ENCODE results near the gene ZCCHC24. TPM values are rescaled to one million over a fixed set of nuclear protein-coding genes. Genes with fewer than 3 reads are reported as not detected.

Gene ZCCHC24
- total RNA-seq, 1 donor from 2014 or later, result 1.6 TPM

DNA sequence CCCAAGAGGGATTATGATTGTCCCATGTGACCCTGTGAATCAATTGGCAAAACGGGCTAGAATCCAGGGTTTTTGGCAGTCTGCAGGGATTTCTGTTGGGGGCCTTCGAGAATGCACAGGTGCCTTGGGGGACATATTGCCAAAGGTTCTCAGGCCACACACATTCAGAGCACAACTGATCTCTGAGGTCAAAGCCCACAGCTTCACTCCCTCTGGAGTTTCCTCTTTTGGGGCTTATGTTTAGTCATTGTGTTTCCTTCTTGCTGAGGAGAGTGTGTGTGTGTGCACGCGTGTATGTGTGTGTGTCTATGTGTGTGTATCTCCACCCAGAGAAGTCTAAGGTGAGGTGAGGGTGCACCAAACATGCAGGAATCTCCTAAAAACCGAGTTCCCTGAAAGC lies 89.3 kb downstream of the ZCCHC24 start:
- H3K27ac Mint-ChIP-seq, result no peak overlapping the region
- TF ChIP-seq, protein P1, sequence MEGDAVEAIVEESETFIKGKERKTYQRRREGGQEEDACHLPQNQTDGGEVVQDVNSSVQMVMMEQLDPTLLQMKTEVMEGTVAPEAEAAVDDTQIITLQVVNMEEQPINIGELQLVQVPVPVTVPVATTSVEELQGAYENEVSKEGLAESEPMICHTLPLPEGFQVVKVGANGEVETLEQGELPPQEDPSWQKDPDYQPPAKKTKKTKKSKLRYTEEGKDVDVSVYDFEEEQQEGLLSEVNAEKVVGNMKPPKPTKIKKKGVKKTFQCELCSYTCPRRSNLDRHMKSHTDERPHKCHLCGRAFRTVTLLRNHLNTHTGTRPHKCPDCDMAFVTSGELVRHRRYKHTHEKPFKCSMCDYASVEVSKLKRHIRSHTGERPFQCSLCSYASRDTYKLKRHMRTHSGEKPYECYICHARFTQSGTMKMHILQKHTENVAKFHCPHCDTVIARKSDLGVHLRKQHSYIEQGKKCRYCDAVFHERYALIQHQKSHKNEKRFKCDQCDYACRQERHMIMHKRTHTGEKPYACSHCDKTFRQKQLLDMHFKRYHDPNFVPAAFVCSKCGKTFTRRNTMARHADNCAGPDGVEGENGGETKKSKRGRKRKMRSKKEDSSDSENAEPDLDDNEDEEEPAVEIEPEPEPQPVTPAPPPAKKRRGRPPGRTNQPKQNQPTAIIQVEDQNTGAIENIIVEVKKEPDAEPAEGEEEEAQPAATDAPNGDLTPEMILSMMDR (IDR thresholded peaks at IDR 0.05; ENCODE audit: unreplicated experiment), result no peak
- DNase-seq (ENCODE audit: low spot score, unreplicated experiment), result no peak
- H3K27me3 Mint-ChIP-seq, result no peaks in the 10 kb centered on the region
- no peaks in the 10 kb centered on the region for H3K9me3 Mint-ChIP-seq (ENCODE audit: low read depth)
- H3K4me3 Mint-ChIP-seq (ENCODE audit: low read depth), result no peak overlapping the region
- H3K4me1 Mint-ChIP-seq (ENCODE audit: low read depth), result no peaks in the 10 kb centered on the region
- H3K36me3 Mint-ChIP-seq (ENCODE audit: insufficient read depth), result peaks cover 30% of the 10 kb centered on the region

DNA sequence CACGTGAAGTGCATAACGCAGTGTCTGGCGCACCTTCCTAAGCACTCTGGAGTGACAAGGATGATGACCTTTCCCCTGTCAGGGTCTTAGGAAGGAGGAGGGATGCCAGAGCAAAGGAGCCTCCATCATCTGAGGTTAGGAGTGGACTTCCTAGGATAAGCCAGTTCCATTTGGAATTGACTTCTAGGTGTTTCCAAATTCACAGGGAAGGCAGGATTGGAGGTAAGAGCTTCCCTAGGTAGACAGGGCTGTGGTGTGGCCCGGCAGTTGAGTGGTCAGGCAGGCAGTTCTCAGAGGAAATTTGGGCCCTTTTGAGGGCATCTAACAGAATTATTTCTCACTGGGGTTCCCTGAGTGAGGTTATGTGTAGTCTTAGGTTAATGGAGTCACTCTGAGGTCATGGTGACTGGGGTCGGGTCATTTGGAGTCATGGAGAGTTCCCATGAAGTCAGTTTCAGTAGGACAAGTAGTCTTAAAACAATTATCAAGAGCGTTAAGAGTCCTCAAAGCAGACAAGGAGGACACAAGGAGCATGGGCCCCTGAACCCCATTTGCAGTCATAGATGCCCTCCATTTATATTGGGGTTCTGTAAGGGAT lies 89.9 kb downstream of the ZCCHC24 start:
- no peak overlapping the region for H3K27ac Mint-ChIP-seq

DNA sequence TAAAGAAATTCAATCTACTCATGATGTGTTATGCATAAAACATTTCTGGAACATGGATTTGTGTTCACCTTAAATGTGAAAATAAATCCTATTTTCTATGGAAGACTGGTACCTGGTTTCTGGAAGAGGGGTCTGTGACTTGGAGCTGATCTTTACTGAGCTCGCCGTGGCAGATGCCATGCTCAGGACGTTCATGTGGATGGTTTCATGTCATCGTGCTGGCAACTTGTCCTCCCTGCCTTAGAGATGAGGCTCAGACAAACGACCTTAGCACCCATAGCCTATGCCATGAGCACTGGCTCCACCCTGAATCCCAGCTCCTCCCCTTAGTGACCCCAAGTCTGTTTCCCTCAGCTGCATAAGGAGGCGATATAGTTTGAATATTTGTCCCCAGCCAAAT lies 90.8 kb downstream of the ZCCHC24 start:
- Mint-ChIP-seq H3K27ac (no peak overlapping the region), H3K36me3 (ENCODE audit: insufficient read depth) (peaks cover 34% of the 10 kb centered on the region), H3K4me1 (ENCODE audit: low read depth) (no peaks in the 10 kb centered on the region), H3K27me3 (no peaks in the 10 kb centered on the region), H3K4me3 (ENCODE audit: low read depth) (no peak overlapping the region), H3K9me3 (ENCODE audit: low read depth) (no peaks in the 10 kb centered on the region)
- TF ChIP-seq, protein P1 (IDR thresholded peaks at IDR 0.05; ENCODE audit: unreplicated experiment), result no peak
- no peak for DNase-seq (ENCODE audit: low spot score, unreplicated experiment)

More for the DNA sequence above, 89.9 kb downstream of the ZCCHC24 start:
- H3K4me1 Mint-ChIP-seq (ENCODE audit: low read depth), result no peaks in the 10 kb centered on the region
- H3K9me3 Mint-ChIP-seq (ENCODE audit: low read depth), result no peaks in the 10 kb centered on the region
- no peak for DNase-seq (ENCODE audit: low spot score, unreplicated experiment)
- H3K36me3 Mint-ChIP-seq (ENCODE audit: insufficient read depth), result peaks cover 30% of the 10 kb centered on the region
- TF ChIP-seq, protein P1 (IDR thresholded peaks at IDR 0.05; ENCODE audit: unreplicated experiment), result no peak
- H3K27me3 Mint-ChIP-seq, result no peaks in the 10 kb centered on the region
- no peak overlapping the region for H3K4me3 Mint-ChIP-seq (ENCODE audit: low read depth)

DNA sequence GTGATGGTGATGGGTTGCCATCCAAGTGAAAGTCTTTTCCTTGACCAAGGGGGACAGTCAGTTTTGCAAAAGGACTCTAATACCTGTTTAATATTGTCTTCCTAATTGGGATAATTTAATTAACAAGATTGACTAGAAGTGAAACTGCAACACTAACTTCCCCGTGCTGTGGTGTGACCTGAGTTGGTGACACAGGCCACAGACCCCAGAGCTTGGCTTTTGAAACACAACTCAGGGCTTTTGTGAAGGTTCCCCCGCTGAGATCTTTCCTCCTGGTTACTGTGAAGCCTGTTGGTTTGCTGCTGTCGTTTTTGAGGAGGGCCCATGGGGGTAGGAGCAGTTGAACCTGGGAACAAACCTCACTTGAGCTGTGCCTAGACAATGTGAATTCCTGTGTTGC lies 91.3 kb downstream of the ZCCHC24 start:
- Mint-ChIP-seq H3K9me3 (ENCODE audit: low read depth) (no peaks in the 10 kb centered on the region), H3K27ac (no peak overlapping the region), H3K36me3 (ENCODE audit: insufficient read depth) (peaks cover 34% of the 10 kb centered on the region), H3K4me3 (ENCODE audit: low read depth) (no peak overlapping the region), H3K4me1 (ENCODE audit: low read depth) (no peaks in the 10 kb centered on the region), H3K27me3 (no peaks in the 10 kb centered on the region)
- no peak for DNase-seq (ENCODE audit: low spot score, unreplicated experiment)
- TF ChIP-seq, protein P1 (IDR thresholded peaks at IDR 0.05; ENCODE audit: unreplicated experiment), result no peak

DNA sequence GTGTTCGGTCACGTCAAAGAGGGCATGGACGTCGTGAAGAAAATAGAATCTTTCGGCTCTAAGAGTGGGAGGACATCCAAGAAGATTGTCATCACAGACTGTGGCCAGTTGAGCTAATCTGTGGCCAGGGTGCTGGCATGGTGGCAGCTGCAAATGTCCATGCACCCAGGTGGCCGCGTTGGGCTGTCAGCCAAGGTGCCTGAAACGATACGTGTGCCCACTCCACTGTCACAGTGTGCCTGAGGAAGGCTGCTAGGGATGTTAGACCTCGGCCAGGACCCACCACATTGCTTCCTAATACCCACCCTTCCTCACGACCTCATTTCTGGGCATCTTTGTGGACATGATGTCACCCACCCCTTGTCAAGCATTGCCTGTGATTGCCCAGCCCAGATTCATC lies 91.7 kb downstream of the ZCCHC24 start:
- peaks cover 34% of the 10 kb centered on the region for H3K36me3 Mint-ChIP-seq (ENCODE audit: insufficient read depth)
- TF ChIP-seq, protein P1 (IDR thresholded peaks at IDR 0.05; ENCODE audit: unreplicated experiment), result no peak

More for the DNA sequence above, 91.7 kb downstream of the ZCCHC24 start:
- DNase-seq (ENCODE audit: low spot score, unreplicated experiment), result no peak
- Mint-ChIP-seq H3K4me1 (ENCODE audit: low read depth) (peaks cover 2% of the 10 kb centered on the region), H3K4me3 (ENCODE audit: low read depth) (no peak overlapping the region), H3K9me3 (ENCODE audit: low read depth) (no peaks in the 10 kb centered on the region), H3K27me3 (no peaks in the 10 kb centered on the region), H3K27ac (no peak overlapping the region)

Data from progenitor cell of endocrine pancreas (in vitro differentiated cells).